Skin of body (tissue), 2 donors: ENCODE measurements around the gene CCDC178. TPM values are rescaled to one million over a fixed set of nuclear protein-coding genes. Genes with fewer than 3 reads are reported as not detected.
"Not testable (repeated sequence)": the region's sequence is repeated elsewhere in the genome, so short reads cannot be mapped to it uniquely, and the experiment has no call there.

Experiments
- DNase-seq: peaks from one replicate; lab custom pipeline; 2025; lab: John Stamatoyannopoulos, UW
- total RNA-seq: library from RNA; depleted of rRNA; stranded (reverse); fragments of >200 nt; gene quantifications from one replicate; pipeline ENCODE4 v1.2.3, GENCODE V29; 2014

Gene CCDC178
- 0.99 TPM for total RNA-seq

- DNase-seq, result peak; percentile 61
These were observed at the start of gene CCDC178 for GRCh38 chr18:33440060-33441043. Gene CCDC178 (minus strand): TSS chr18:33440721. CDS start chr18:33412088, 28,633 bp downstream.

GRCh38 chr18:33483908-33484307, 43.4 kb upstream of the CCDC178 start:
- DNase-seq, result no peak

- DNase-seq, result no peak
These were observed 32.0 kb upstream of the CCDC178 start for GRCh38 chr18:33472509-33472908.

- no peak for DNase-seq
These were observed 29.7 kb upstream of the CCDC178 start for GRCh38 chr18:33470216-33470615.

GRCh38 chr18:33469699-33470098, 29.2 kb upstream of the CCDC178 start:
- DNase-seq, result no peak

- DNase-seq, result no peak
These were observed 27.0 kb upstream of the CCDC178 start for GRCh38 chr18:33467531-33467930.

- DNase-seq, result no peak
These were observed 26.3 kb upstream of the CCDC178 start for GRCh38 chr18:33466822-33467221.

GRCh38 chr18:33460681-33461080, 20.2 kb upstream of the CCDC178 start:
- no peak for DNase-seq

GRCh38 chr18:33459612-33460011, 19.1 kb upstream of the CCDC178 start:
- no peak for DNase-seq

- no peak for DNase-seq
These were observed 6.1 kb upstream of the CCDC178 start for GRCh38 chr18:33446604-33447003.

- DNase-seq, result no peak
These were observed 4.2 kb upstream of the CCDC178 start for GRCh38 chr18:33444709-33445108.

- no peak for DNase-seq
These were observed 7.7 kb downstream of the CCDC178 start for GRCh38 chr18:33432857-33433256.

- no peak for DNase-seq
These were observed 13.0 kb downstream of the CCDC178 start for GRCh38 chr18:33427549-33427948.

GRCh38 chr18:33424266-33424946, 16.1 kb downstream of the CCDC178 start:
- no peak for DNase-seq

- DNase-seq, result no peak
These were observed 19.3 kb downstream of the CCDC178 start for GRCh38 chr18:33421225-33421624.

- DNase-seq, result no peak
These were observed 36.2 kb downstream of the CCDC178 start for GRCh38 chr18:33404244-33404873.

- DNase-seq, result not testable (repeated sequence)
These were observed 41.6 kb downstream of the CCDC178 start for GRCh38 chr18:33398939-33399338.

GRCh38 chr18:33375829-33376228, 64.7 kb downstream of the CCDC178 start:
- DNase-seq, result no peak

GRCh38 chr18:33372442-33372841, 68.1 kb downstream of the CCDC178 start:
- no peak for DNase-seq

GRCh38 chr18:33369711-33370449, 70.6 kb downstream of the CCDC178 start:
- DNase-seq, result no peak

- no peak for DNase-seq
These were observed 83.8 kb downstream of the CCDC178 start for GRCh38 chr18:33356735-33357134.
